GM12878 (cell line): ENCODE data around the gene SLC3A2. TPM values are rescaled to one million over a fixed set of nuclear protein-coding genes. Genes with fewer than 3 reads are reported as not detected.

ENCODE experiments used
- ATAC-seq: fragments of 200-7000 bp; cut with Tn5 transposase; 3 replicates; pipeline ENCODE4 v1.9.1; 2020; ENCODE audit warnings: mild to moderate bottlenecking, moderate library complexity
- BruUV-seq: library from RNA; stranded (reverse); fragments of 400-500 nt; replicated peaks from 2 replicates; lab custom pipeline; 2021; lab: Mats Ljungman, UMichigan
- CTCF ChIA-PET: fragments of 300-600 bp; sonication (Branson Sonifier 250); formaldehyde crosslinking; extraction: SDS; loops from one replicate; lab custom pipeline; 2021; ENCODE audit warnings: inconsistent platforms; lab: Yijun Ruan, JAX
- POLR2A ChIA-PET: fragments of 350-600 bp; formaldehyde crosslinking; extraction: SDS; loops from one replicate; lab custom pipeline; 2021; ENCODE audit warnings: inconsistent platforms; lab: Charles Lee
- RAD21 ChIA-PET: fragments of 300-600 bp; sonication (Branson Sonifier 250); formaldehyde crosslinking; loops from one replicate; lab custom pipeline; 2023; ENCODE audit warnings: antibody characterized with exemption; ENCODE audit not compliant: unreplicated experiment; lab: Charles Lee
- SMC1A ChIA-PET: fragments of 300-600 bp; sonication (Branson Sonifier 250); formaldehyde crosslinking; loops from one replicate; lab custom pipeline; 2023; ENCODE audit not compliant: unreplicated experiment, uncharacterized antibody; lab: Charles Lee
- DNase-seq: peaks from one replicate; pipeline ENCODE4 v3.0.0-alpha.2; 2011; ENCODE audit warnings: low read depth, low spot score
- FAIRE-seq: peaks from 3 replicates; lab custom pipeline; 2011; peaks lifted over from hg19 to GRCh38; lab: Jason Lieb, UNC
- H2AFZ ChIP-seq: 2 replicates; pipeline ENCODE4 v1.6.0; 2011; ENCODE audit warnings: low read depth, low read length, control low read depth; ENCODE audit not compliant: control insufficient read depth
- H3K27ac ChIP-seq: 2 replicates; pipeline ENCODE4 v1.5.1; 2011; ENCODE audit warnings: control low read depth; ENCODE audit not compliant: control insufficient read depth, insufficient read depth
- H3K27me3 ChIP-seq, 2 experiments: replicated peaks in 1 of 2; 2 replicates each; pipeline versions ENCODE4 v1.6.0 to v1.6.1; 2011; ENCODE audit warnings: low read length in 1 of 2; ENCODE audit not compliant: control insufficient read depth in 2 of 2, insufficient read depth in 2 of 2
- H3K36me3 ChIP-seq, 2 experiments: 2 replicates each; pipeline ENCODE4 v1.5.1; 2011; ENCODE audit warnings: low read length in 1 of 2; ENCODE audit not compliant: control insufficient read depth in 2 of 2, insufficient read depth in 2 of 2
- H3K4me1 ChIP-seq: 2 replicates; pipeline ENCODE4 v1.6.1; 2011; ENCODE audit warnings: mild to moderate bottlenecking, low read length, moderate library complexity, mixed read lengths; ENCODE audit not compliant: control insufficient read depth, insufficient read depth
- H3K4me2 ChIP-seq: 2 replicates; pipeline ENCODE4 v1.6.0; 2011; ENCODE audit warnings: control low read depth; ENCODE audit not compliant: control insufficient read depth, insufficient read depth
- H3K4me3 ChIP-seq: fragments of 200-600 bp; sonication (generic); 2 replicates; pipeline ENCODE4 v1.5.1; 2016
- H3K79me2 ChIP-seq: 2 replicates; pipeline ENCODE4 v1.6.0; 2011; ENCODE audit warnings: low read length; ENCODE audit not compliant: control insufficient read depth, insufficient read depth
- H3K9ac ChIP-seq: 2 replicates; pipeline ENCODE4 v1.8.0; 2011; ENCODE audit warnings: low read length, control low read depth, mixed read lengths; ENCODE audit not compliant: control insufficient read depth, insufficient read depth
- H3K9me3 ChIP-seq: replicated peaks from 3 replicates; pipeline ENCODE4 v1.5.1; 2011; ENCODE audit warnings: mild to moderate bottlenecking, low read length; ENCODE audit not compliant: control insufficient read depth, insufficient read depth
- H4K20me1 ChIP-seq: 2 replicates; pipeline ENCODE4 v1.6.0; 2011; ENCODE audit not compliant: control insufficient read depth, insufficient read depth
- MYB ChIP-seq: fragments of 150-350 bp; IDR thresholded peaks from 2 replicates; pipeline ENCODE4 v1.6.1; 2014; ENCODE audit warnings: mild to moderate bottlenecking, low read depth, low read length, borderline replicate concordance
- NFYB ChIP-seq: IDR thresholded peaks from 2 replicates; pipeline ENCODE4 v1.6.1; 2011; ENCODE audit warnings: low read depth, mild to moderate bottlenecking, low read length, improper control_type of control experiment, moderate library complexity; ENCODE audit not compliant: insufficient read depth
- POLR2A ChIP-seq: IDR thresholded peaks from 2 replicates; pipeline ENCODE4 v1.6.1; 2011; ENCODE audit warnings: low read depth, mild to moderate bottlenecking, low read length
- POU2F2 ChIP-seq: IDR thresholded peaks from 3 replicates; pipeline ENCODE4 v1.6.1; 2011; ENCODE audit warnings: low read depth, mild to moderate bottlenecking, low read length, borderline replicate concordance
- STAT3 ChIP-seq: IDR thresholded peaks from 2 replicates; pipeline ENCODE4 v1.6.1; 2011; ENCODE audit warnings: low read depth, low read length, improper control_type of control experiment
- WGBS: methylation state at CpG from one replicate; pipeline ENCODE4 v1.1.6; 2016; ENCODE audit warnings: low lambda C conversion rate; ENCODE audit not compliant: insufficient replicate concordance, insufficient coverage; ENCODE audit errors: missing lambda C conversion rate; 5-methylcytosine and 5-hydroxymethylcytosine counted together
- in situ Hi-C: fragments of 300-500 bp; cut with MboI; formaldehyde crosslinking; loops from 9 replicates; pipeline ENCODE4 v1.14.3; 2018; ENCODE audit warnings: mixed read lengths
- intact Hi-C: fragments of 100-400 bp; cut with micrococcal nuclease; formaldehyde crosslinking; loops from one replicate; pipeline ENCODE4 v1.14.2; 2022; ENCODE audit not compliant: unreplicated experiment
- polyA plus RNA-seq, 11 experiments: library from polyadenylated mRNA; depleted of rRNA in 4 of 11; unstranded in 6 of 11; stranded (reverse) in 5 of 11; fragments of >200 nt; fragmentation: Nextera tagmentation in 4 of 11; fragmentation: Illumina TruSeq in 1 of 11; extraction: Ambion mirVana in 4 of 11; extraction: Trizol in 1 of 11; gene quantifications; 1 replicate in 1 of 11; 2 replicates in 10 of 11; pipeline versions ENCODE4 v1.2.1 to v1.2.3, GENCODE V29; 2011 to 2016; ENCODE audit warnings: inconsistent platforms in 2 of 11, missing spikeins in 2 of 11, low read depth in 1 of 11
- total RNA-seq, 4 experiments: library from RNA; depleted of rRNA in 3 of 4; stranded (reverse); fragments of >200 nt in 3 of 4; fragmentation: Illumina TruSeq in 1 of 4; extraction: Trizol in 1 of 4; gene quantifications; 2 replicates each; pipeline versions ENCODE4 v1.2.1 to v1.2.3, GENCODE V29; 2013 to 2021

SLC3A2 gene
- total and polyA plus RNA-seq, 10 of the 15 experiments (the other 5 are each of a cell fraction or from before 2014, with no cell fraction given), result 6.9 to 158 (median 106) TPM

- WGBS, result 89% methylated on average over 6 of the region's 6 CpGs
- H3K79me2 ChIP-seq, result peaks cover 60% of the 10 kb centered on the region
- SMC1A ChIA-PET, result interaction anchor here (0.8 to 1.5 kb wide), 3 partner anchors 9 to 19 kb away, joined by 3 to 6 read pairs (median 4); no protein-coding TSS in a partner anchor
- TF ChIP-seq MYB, result no peak
- no peak for TF ChIP-seq STAT3
- no peak for TF ChIP-seq POLR2A
- no peak overlapping the region for H3K4me3 ChIP-seq
- BruUV-seq, result no TSS peak
- POLR2A ChIA-PET, result interaction anchor here (0.6 to 1.4 kb wide), 8 partner anchors 9 to 568 kb away, joined by 3 to 9 read pairs (median 3); no protein-coding TSS in a partner anchor
- H3K4me1 ChIP-seq, result peaks cover 21% of the 10 kb centered on the region
- DNase-seq (no peak), FAIRE-seq (no peak), ATAC-seq (no peak)
- RAD21 ChIA-PET, result interaction anchor here (0.9 to 2.2 kb wide), 4 partner anchors 10 to 441 kb away, joined by 3 to 9 read pairs (median 6); partner anchors contain the start of genes SLC3A2 and TMEM179B
- no peaks in the 10 kb centered on the region for H4K20me1 ChIP-seq
- H3K36me3 ChIP-seq, result no peaks in the 10 kb centered on the region; a peak in 2 of 4 replicates
- no peaks in the 10 kb centered on the region for H3K9me3 ChIP-seq
- H2AFZ ChIP-seq, result no peak overlapping the region
- H3K27me3 ChIP-seq, result no peaks in the 10 kb centered on the region
- in situ Hi-C loops, result loop anchor here (10.0 kb wide), 1 partner anchor 441 kb away; no protein-coding TSS in a partner anchor
- no peak overlapping the region for H3K4me2 ChIP-seq
- CTCF ChIA-PET, result interaction anchor here (4.9 to 8.0 kb wide), 3 partner anchors 8 to 78 kb away, joined by 31 to 131 read pairs (median 38); partner anchors contain the start of genes SLC3A2 and TMEM179B
- H3K27ac ChIP-seq, result no peak overlapping the region
- H3K9ac ChIP-seq, result no peak overlapping the region
- intact Hi-C loops, result loop anchor here (10.0 kb wide), 2 partner anchors 441 to 471 kb away; no protein-coding TSS in a partner anchor
Measured at GRCh38 chr11:62865635-62866034, 15.1 kb upstream of the SLC3A2 start.

- H3K4me2 ChIP-seq, result no peak overlapping the region
- H3K36me3 ChIP-seq, result peaks cover 6 to 7% of the 10 kb centered on the region in 2 experiments
- ATAC-seq, result no peak
- H3K79me2 ChIP-seq, result peaks cover 14% of the 10 kb centered on the region
- BruUV-seq, result no TSS peak
- intact Hi-C loops, result no loop called here
- no peak overlapping the region for H3K4me3 ChIP-seq
- H2AFZ ChIP-seq, result no peak overlapping the region
- RAD21 ChIA-PET, result no interaction called here
- H3K27ac ChIP-seq, result no peak overlapping the region
- no peaks in the 10 kb centered on the region for H4K20me1 ChIP-seq
- TF ChIP-seq POU2F2 (no peak), NFYB (no peak)
- TF ChIP-seq, all 136 proteins: peak for 0
- WGBS, result 97% methylated on average over 7 of the region's 7 CpGs
- in situ Hi-C loops, result no loop called here
- no peaks in the 10 kb centered on the region for H3K9me3 ChIP-seq
- peaks cover 6% of the 10 kb centered on the region for H3K4me1 ChIP-seq
- no peaks in the 10 kb centered on the region for H3K27me3 ChIP-seq
- POLR2A ChIA-PET, result interaction anchor here (0.5 to 1.7 kb wide), 3 partner anchors 9 to 59 kb away, joined by 3 to 5 read pairs (median 4); no protein-coding TSS in a partner anchor
- H3K9ac ChIP-seq, result no peak overlapping the region
- DNase-seq (no peak), FAIRE-seq (no peak)
- SMC1A ChIA-PET, result interaction anchor here (0.8 to 2.4 kb wide), 2 partner anchors 11 to 20 kb away, joined by 5 read pairs; no protein-coding TSS in a partner anchor
- CTCF ChIA-PET, result interaction anchor here (1.0 to 5.4 kb wide), 3 partner anchors 12 to 450 kb away, joined by 3 to 31 read pairs (median 3); no protein-coding TSS in a partner anchor
Measured at GRCh38 chr11:62874851-62875250, 5.8 kb upstream of the SLC3A2 start.
